ENCODE results near the gene TRIM66.
A peak's percentile ranks its signal among the peaks of the same experiment; 100 is the strongest.

Gene TRIM66

GRCh38 chr11:8729837-8730696, 47.6 kb upstream of the TRIM66 start:
- Histone ChIP-seq H2AFZ (ENCODE audit: insufficient read depth, low read length, poor library complexity) (no peak overlapping the region), H4K91ac (ENCODE audit: low read depth, low read length) (no peak overlapping the region), H3K4me3 (ENCODE audit: low read depth, low read length) (no peak overlapping the region), H2BK12ac (ENCODE audit: low read length) (no peak overlapping the region), H3K36me3 (ENCODE audit: control insufficient read depth in 1 of 2, insufficient read depth in 2 of 2, low read length in 2 of 2) (peaks cover 13 to 19% of the 10 kb centered on the region in 2 experiments), H4K12ac (ENCODE audit: low read depth, low read length) (no peak overlapping the region), H3K9me3 (ENCODE audit: insufficient read depth, low read depth, low read length) (no peaks in the 10 kb centered on the region), H3K27me3 (ENCODE audit: insufficient read depth, low read length) (no peaks in the 10 kb centered on the region), H3K14ac (ENCODE audit: low read length) (no peak overlapping the region), H3K9ac (ENCODE audit: low read length) (no peak overlapping the region), H2AK5ac (ENCODE audit: low read length) (no peak overlapping the region), H3K23ac (ENCODE audit: low read length) (no peak overlapping the region), H3K79me2 (ENCODE audit: control insufficient read depth, insufficient read depth, low read length, poor library complexity) (no peaks in the 10 kb centered on the region), H4K8ac (ENCODE audit: low read depth, low read length) (no peak overlapping the region), H3K27ac (ENCODE audit: low read depth, low read length) (no peak overlapping the region), H2BK5ac (ENCODE audit: low read depth, low read length, poor library complexity) (no peak overlapping the region), H3K4me2 (ENCODE audit: low read length) (no peak overlapping the region), H2BK120ac (ENCODE audit: insufficient read depth, low read length, poor library complexity) (no peak overlapping the region), H3K18ac (ENCODE audit: low read length) (no peak overlapping the region), H3K79me1 (ENCODE audit: low read length) (peaks cover 2% of the 10 kb centered on the region), H3K4me1 (ENCODE audit: control insufficient read depth in 1 of 2, insufficient read depth in 2 of 2, low read length in 2 of 2) (peaks cover 14 to 15% of the 10 kb centered on the region in 2 experiments), H3K4ac (ENCODE audit: low read depth, low read length) (no peak overlapping the region)
- no CpG with 5 or more reads among the region's 38 CpGs for WGBS (ENCODE audit: extremely low coverage, insufficient coverage, insufficient read length)
- DNase-seq: no peak

- no peak for DNase-seq
- H3K79me1 ChIP-seq (ENCODE audit: low read length): peaks cover 2% of the 10 kb centered on the region
- H3K4me1 ChIP-seq (ENCODE audit: control insufficient read depth in 1 of 2, insufficient read depth in 2 of 2, low read length in 2 of 2): peaks cover 18 to 21% of the 10 kb centered on the region in 2 experiments
- no peak overlapping the region for H3K27ac ChIP-seq (ENCODE audit: low read depth, low read length)
- no peak overlapping the region for H3K4ac ChIP-seq (ENCODE audit: low read depth, low read length)
- no peaks in the 10 kb centered on the region for H3K79me2 ChIP-seq (ENCODE audit: control insufficient read depth, insufficient read depth, low read length, poor library complexity)
- H3K18ac ChIP-seq (ENCODE audit: low read length): no peak overlapping the region
- H3K23ac ChIP-seq (ENCODE audit: low read length): no peak overlapping the region
- no peak overlapping the region for H2AK5ac ChIP-seq (ENCODE audit: low read length)
- peaks cover 15 to 20% of the 10 kb centered on the region in 2 experiments for H3K36me3 ChIP-seq (ENCODE audit: control insufficient read depth in 1 of 2, insufficient read depth in 2 of 2, low read length in 2 of 2)
- H3K4me3 ChIP-seq (ENCODE audit: low read depth, low read length): no peak overlapping the region
- H3K14ac ChIP-seq (ENCODE audit: low read length): no peak overlapping the region
- no peak overlapping the region for H4K91ac ChIP-seq (ENCODE audit: low read depth, low read length)
- no peak overlapping the region for H2BK12ac ChIP-seq (ENCODE audit: low read length)
- H4K8ac ChIP-seq (ENCODE audit: low read depth, low read length): no peak overlapping the region
- no CpG with 5 or more reads among the region's 6 CpGs for WGBS (ENCODE audit: extremely low coverage, insufficient coverage, insufficient read length)
- H3K9ac ChIP-seq (ENCODE audit: low read length): no peak overlapping the region
- H2BK5ac ChIP-seq (ENCODE audit: low read depth, low read length, poor library complexity): no peak overlapping the region
- no peak overlapping the region for H2BK120ac ChIP-seq (ENCODE audit: insufficient read depth, low read length, poor library complexity)
- H3K27me3 ChIP-seq (ENCODE audit: insufficient read depth, low read length): no peaks in the 10 kb centered on the region
- no peak overlapping the region for H4K12ac ChIP-seq (ENCODE audit: low read depth, low read length)
- no peak overlapping the region for H2AFZ ChIP-seq (ENCODE audit: insufficient read depth, low read length, poor library complexity)
- H3K9me3 ChIP-seq (ENCODE audit: insufficient read depth, low read depth, low read length): no peaks in the 10 kb centered on the region
- no peak overlapping the region for H3K4me2 ChIP-seq (ENCODE audit: low read length)
These were observed 46.6 kb upstream of the TRIM66 start for GRCh38 chr11:8729067-8729466.

DNA sequence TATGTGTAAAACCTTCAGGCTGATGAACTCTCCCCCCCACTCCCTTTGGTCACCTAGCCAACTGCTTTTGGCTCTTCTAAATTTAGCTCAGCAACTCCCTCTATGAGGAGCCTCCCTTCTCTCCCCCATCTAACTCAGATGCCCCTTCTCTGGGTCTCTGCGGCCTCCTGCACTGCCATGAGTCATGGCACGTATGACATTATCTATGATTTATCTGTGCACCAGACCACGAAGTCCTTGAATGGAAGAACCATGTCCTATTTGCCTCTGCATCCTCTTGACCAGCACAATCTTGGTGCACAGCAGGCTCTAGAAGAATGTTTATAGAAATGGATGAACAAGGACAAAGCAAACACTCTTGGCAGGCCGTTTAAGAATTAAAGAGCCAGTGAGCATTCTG, 46.1 kb upstream of the TRIM66 start:
- Histone ChIP-seq H3K18ac (ENCODE audit: low read length) (no peak overlapping the region), H2AFZ (ENCODE audit: insufficient read depth, low read length, poor library complexity) (no peak overlapping the region), H4K8ac (ENCODE audit: low read depth, low read length) (no peak overlapping the region), H3K79me2 (ENCODE audit: control insufficient read depth, insufficient read depth, low read length, poor library complexity) (no peaks in the 10 kb centered on the region), H3K27me3 (ENCODE audit: insufficient read depth, low read length) (no peaks in the 10 kb centered on the region), H3K23ac (ENCODE audit: low read length) (no peak overlapping the region), H3K4me3 (ENCODE audit: low read depth, low read length) (no peak overlapping the region), H3K4me1 (ENCODE audit: control insufficient read depth in 1 of 2, insufficient read depth in 2 of 2, low read length in 2 of 2) (peaks cover 20 to 24% of the 10 kb centered on the region in 2 experiments), H4K91ac (ENCODE audit: low read depth, low read length) (no peak overlapping the region), H3K14ac (ENCODE audit: low read length) (no peak overlapping the region), H3K9ac (ENCODE audit: low read length) (no peak overlapping the region), H3K79me1 (ENCODE audit: low read length) (peaks cover 2% of the 10 kb centered on the region), H3K9me3 (ENCODE audit: insufficient read depth, low read depth, low read length) (no peaks in the 10 kb centered on the region), H4K12ac (ENCODE audit: low read depth, low read length) (no peak overlapping the region), H3K36me3 (ENCODE audit: control insufficient read depth in 1 of 2, insufficient read depth in 2 of 2, low read length in 2 of 2) (peaks cover 17 to 20% of the 10 kb centered on the region in 2 experiments), H3K4ac (ENCODE audit: low read depth, low read length) (no peak overlapping the region), H3K4me2 (ENCODE audit: low read length) (no peak overlapping the region), H2BK120ac (ENCODE audit: insufficient read depth, low read length, poor library complexity) (no peak overlapping the region), H2BK5ac (ENCODE audit: low read depth, low read length, poor library complexity) (no peak overlapping the region), H2BK12ac (ENCODE audit: low read length) (no peak overlapping the region), H3K27ac (ENCODE audit: low read depth, low read length) (no peak overlapping the region), H2AK5ac (ENCODE audit: low read length) (no peak overlapping the region)
- DNase-seq: no peak
- no CpG with 5 or more reads among the region's 4 CpGs for WGBS (ENCODE audit: extremely low coverage, insufficient coverage, insufficient read length)

GRCh38 chr11:8726395-8726794, 43.9 kb upstream of the TRIM66 start:
- Histone ChIP-seq H4K8ac (ENCODE audit: low read depth, low read length) (no peak overlapping the region), H3K14ac (ENCODE audit: low read length) (no peak overlapping the region), H2AFZ (ENCODE audit: insufficient read depth, low read length, poor library complexity) (no peak overlapping the region), H3K9me3 (ENCODE audit: insufficient read depth, low read depth, low read length) (no peaks in the 10 kb centered on the region), H3K27ac (ENCODE audit: low read depth, low read length) (no peak overlapping the region), H3K18ac (ENCODE audit: low read length) (no peak overlapping the region), H2BK12ac (ENCODE audit: low read length) (no peak overlapping the region), H3K36me3 (ENCODE audit: control insufficient read depth in 1 of 2, insufficient read depth in 2 of 2, low read length in 2 of 2) (peaks cover 18 to 20% of the 10 kb centered on the region in 2 experiments), H3K79me1 (ENCODE audit: low read length) (peaks cover 16% of the 10 kb centered on the region), H3K4me3 (ENCODE audit: low read depth, low read length) (no peak overlapping the region), H2AK5ac (ENCODE audit: low read length) (no peak overlapping the region), H3K27me3 (ENCODE audit: insufficient read depth, low read length) (no peaks in the 10 kb centered on the region), H3K4ac (ENCODE audit: low read depth, low read length) (no peak overlapping the region), H2BK120ac (ENCODE audit: insufficient read depth, low read length, poor library complexity) (no peak overlapping the region), H3K79me2 (ENCODE audit: control insufficient read depth, insufficient read depth, low read length, poor library complexity) (peaks cover 7% of the 10 kb centered on the region), H3K4me2 (ENCODE audit: low read length) (no peak overlapping the region), H3K23ac (ENCODE audit: low read length) (no peak overlapping the region), H2BK5ac (ENCODE audit: low read depth, low read length, poor library complexity) (no peak overlapping the region), H3K4me1 (ENCODE audit: control insufficient read depth in 1 of 2, insufficient read depth in 2 of 2, low read length in 2 of 2) (peaks cover 35 to 39% of the 10 kb centered on the region in 2 experiments), H4K12ac (ENCODE audit: low read depth, low read length) (no peak overlapping the region), H3K9ac (ENCODE audit: low read length) (no peak overlapping the region), H4K91ac (ENCODE audit: low read depth, low read length) (no peak overlapping the region)
- no CpG with 5 or more reads among the region's 4 CpGs for WGBS (ENCODE audit: extremely low coverage, insufficient coverage, insufficient read length)
- peak in 1 of 2 donors; percentile 50 for DNase-seq

Measured in trophoblast cell (in vitro differentiated cells and primary cell).